GM21390 (cell line): ENCODE results near the gene NFIB.

Experiments
- ATAC-seq: cut with Tn5 transposase; IDR thresholded peaks from one replicate; pipeline ENCODE4 v1.9.1; 2021; ENCODE audit not compliant: unreplicated experiment

NFIB gene

GRCh38 chr9:14281136-14281795 is 32.7 kb downstream of the NFIB start:
- ATAC-seq = no peak

- no peak for ATAC-seq
Measured at GRCh38 chr9:14279671-14280070, 34.3 kb downstream of the NFIB start.

- ATAC-seq = no peak
Measured at GRCh38 chr9:14278291-14278721, 35.6 kb downstream of the NFIB start.

- ATAC-seq = no peak
Measured at GRCh38 chr9:14277761-14278160, 36.2 kb downstream of the NFIB start.

- ATAC-seq = no peak
Measured at GRCh38 chr9:14277244-14277643, 36.7 kb downstream of the NFIB start.

GRCh38 chr9:14275331-14275730 is 38.6 kb downstream of the NFIB start:
- ATAC-seq = no peak

GRCh38 chr9:14273696-14274121 is 40.2 kb downstream of the NFIB start:
- no peak for ATAC-seq

- no peak for ATAC-seq
Measured at GRCh38 chr9:14272927-14273528, 40.9 kb downstream of the NFIB start.

GRCh38 chr9:14271093-14271673 is 42.8 kb downstream of the NFIB start:
- no peak for ATAC-seq

GRCh38 chr9:14270358-14271092 is 43.4 kb downstream of the NFIB start:
- ATAC-seq = no peak

GRCh38 chr9:14269916-14270315 is 44.0 kb downstream of the NFIB start:
- no peak for ATAC-seq

- ATAC-seq = no peak
Measured at GRCh38 chr9:14263707-14264483, 50.0 kb downstream of the NFIB start.

- no peak for ATAC-seq
Measured at GRCh38 chr9:14262827-14263226, 51.1 kb downstream of the NFIB start.

- no peak for ATAC-seq
Measured at GRCh38 chr9:14261616-14262015, 52.3 kb downstream of the NFIB start.

GRCh38 chr9:14260101-14260500 is 53.8 kb downstream of the NFIB start:
- no peak for ATAC-seq

GRCh38 chr9:14258660-14259239 is 55.2 kb downstream of the NFIB start:
- no peak for ATAC-seq

- no peak for ATAC-seq
Measured at GRCh38 chr9:14258156-14258555, 55.8 kb downstream of the NFIB start.

- no peak for ATAC-seq
Measured at GRCh38 chr9:14256588-14256987, 57.4 kb downstream of the NFIB start.

GRCh38 chr9:14251154-14252071 is 62.5 kb downstream of the NFIB start:
- ATAC-seq = no peak

- no peak for ATAC-seq
Measured at GRCh38 chr9:14250794-14251153, 63.2 kb downstream of the NFIB start.
